ENCODE measurements around the gene FGD2.

The FGD2 gene

DNA sequence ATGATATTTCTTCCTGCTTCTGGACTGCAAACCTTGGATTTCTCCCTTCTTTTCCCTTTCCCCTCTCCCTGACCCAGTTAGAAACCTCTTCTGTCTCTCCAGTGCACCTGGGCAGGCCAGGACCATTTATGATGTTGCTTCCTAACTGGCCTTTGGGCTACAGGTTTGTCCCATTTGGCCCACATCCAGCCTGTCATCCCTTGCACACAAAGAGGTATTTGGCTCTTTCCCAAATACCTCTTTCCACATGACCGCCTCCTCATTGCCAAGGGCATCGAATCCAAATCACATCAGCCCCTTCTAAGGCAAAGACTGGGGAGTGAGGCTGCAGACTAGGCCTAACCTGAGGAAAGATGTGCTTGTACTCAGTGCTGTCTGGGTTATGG is 13.6 kb downstream of the FGD2 start:
- no peak for DNase-seq

DNA sequence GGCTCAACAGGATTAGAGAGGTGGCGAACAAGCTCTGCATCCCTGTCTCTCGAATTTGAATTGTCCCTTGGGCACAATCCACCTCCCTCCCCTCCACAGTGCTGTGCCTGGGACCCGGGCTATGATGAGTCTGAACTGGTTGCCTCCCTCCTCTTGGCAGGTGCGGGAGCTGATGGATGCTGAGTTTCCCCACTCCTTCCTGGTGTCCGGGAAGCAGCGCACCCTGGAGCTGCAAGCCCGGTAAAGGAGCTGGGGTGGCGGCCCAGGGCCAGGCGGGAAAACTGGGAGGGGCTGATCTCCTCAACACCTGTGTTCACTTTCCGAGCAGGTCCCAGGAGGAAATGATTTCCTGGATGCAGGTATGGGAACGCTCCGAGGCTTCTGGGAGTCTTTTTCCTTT is 14.9 kb downstream of the FGD2 start:
- DNase-seq: no peak

DNA sequence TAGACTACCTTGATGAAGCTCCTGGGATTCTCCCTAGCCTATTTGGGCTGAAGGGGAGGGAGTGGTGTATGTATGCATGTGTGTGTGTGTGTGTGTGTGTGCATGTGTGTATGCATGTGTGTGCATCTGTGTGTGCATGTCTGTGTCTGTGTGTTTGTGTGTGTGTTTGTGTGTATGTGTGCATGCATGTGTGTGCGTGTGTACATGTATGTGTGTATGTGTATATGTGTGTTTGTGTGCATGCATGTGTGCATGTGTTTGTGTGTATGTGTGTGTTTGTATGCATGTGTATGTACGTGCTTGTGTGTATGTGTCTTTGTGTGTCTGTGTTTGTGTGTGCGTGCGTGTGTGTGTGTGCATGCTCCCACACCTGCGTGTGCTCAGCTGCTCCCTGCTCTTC is 15.4 kb downstream of the FGD2 start:
- DNase-seq: no peak

DNA sequence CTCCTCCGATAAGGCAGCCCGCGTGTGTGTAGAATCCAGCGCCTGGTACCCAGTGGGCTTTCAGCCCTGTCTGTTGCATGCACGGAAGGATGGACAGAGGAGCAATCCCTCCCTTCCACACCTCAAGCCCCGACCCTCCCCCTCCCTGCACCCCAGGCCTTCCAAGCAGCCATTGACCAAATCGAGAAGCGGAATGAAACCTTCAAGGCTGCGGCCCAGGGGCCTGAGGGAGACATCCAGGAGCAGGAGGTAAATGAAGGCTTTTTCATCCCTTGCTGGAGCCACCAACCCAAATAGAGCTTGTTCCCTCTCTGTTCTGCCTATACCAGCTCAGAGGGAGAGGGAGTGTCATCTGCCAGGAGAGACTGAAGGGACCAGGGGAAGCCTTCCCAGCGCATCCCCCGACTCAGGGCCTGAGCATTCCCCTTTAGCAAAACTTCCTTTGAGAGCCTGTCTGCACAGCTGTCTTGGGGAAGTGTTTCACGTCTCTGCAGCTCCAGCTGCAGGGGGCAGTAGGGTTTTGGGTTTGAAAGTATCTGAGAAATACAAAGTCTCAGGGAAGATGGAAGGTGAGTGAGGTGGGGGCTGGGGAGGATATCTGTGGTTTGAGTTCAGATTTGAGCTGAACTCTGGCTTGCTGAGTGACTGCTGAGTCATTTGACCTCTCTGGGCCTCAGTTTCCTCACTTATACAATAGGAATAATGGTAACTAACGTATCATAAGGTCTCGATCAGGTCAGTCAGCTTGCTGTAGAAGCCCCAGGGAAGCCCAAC is 16.1 kb downstream of the FGD2 start:
- DNase-seq: peak; percentile 72

DNA sequence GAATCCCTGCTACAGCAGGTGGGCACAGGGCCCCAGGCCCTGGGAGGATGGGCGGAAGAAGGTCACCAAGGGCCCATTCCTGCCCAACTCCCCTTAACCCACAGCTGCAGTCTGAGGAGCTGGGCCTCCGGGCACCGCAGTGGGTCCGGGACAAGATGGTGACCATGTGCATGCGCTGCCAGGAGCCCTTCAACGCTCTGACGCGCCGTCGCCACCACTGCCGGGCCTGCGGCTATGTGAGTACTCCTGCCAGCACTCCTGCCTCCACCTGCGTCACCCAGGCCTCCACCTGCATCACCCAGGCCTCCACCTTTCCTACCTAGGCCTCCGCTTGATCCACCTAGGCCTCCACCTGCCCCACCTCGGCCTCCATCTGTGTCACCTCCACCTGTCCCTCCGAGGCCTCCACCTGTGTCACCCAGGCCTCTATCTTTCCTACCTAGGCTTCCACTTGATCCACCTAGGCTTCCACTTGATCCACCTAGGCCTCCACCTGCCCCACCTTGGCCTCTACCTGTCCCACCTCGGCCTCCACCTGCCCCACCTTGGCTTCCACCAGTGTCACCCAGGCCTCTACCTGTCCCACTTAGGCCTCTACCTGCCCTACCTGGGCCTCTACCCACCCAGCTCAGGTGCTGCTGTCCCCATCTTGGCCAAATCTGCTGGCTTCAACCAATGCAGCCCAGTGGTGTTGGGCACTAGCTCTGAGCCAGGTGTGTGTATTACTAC is 16.8 kb downstream of the FGD2 start:
- DNase-seq: no peak

DNA sequence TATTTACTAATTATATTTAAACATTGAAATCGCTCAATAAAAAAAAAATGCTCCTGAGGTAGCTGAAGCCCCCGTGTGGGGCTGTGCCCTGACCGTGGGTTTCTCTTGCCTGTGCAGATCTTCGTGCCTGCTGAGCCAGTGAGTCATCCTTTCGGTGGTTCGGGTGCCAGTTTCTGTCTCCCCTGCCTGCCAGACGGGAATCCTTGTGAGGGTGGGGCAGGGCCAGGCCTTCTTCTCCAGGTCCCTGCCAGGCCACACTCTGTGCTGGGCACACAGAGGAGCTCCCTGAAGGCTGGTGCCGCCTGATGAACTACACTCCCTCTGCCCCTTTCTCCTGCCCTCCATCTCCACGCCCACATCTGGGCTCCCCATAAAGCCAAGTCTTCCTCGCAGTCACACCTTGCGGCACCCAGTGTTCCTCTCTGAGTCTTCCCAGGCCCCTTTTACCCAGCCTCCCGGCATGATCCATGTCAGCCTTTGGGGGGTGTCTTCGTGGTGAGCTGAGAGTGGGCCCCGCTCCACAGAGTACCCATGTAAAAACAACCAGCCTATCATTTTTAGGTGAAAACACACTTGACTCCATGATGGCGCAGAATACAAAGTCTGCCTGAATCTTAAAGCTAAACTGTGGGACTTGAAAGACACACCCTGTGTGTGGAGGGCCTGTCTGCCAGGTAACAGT is 19.3 kb downstream of the FGD2 start:
- no peak for DNase-seq

DNA sequence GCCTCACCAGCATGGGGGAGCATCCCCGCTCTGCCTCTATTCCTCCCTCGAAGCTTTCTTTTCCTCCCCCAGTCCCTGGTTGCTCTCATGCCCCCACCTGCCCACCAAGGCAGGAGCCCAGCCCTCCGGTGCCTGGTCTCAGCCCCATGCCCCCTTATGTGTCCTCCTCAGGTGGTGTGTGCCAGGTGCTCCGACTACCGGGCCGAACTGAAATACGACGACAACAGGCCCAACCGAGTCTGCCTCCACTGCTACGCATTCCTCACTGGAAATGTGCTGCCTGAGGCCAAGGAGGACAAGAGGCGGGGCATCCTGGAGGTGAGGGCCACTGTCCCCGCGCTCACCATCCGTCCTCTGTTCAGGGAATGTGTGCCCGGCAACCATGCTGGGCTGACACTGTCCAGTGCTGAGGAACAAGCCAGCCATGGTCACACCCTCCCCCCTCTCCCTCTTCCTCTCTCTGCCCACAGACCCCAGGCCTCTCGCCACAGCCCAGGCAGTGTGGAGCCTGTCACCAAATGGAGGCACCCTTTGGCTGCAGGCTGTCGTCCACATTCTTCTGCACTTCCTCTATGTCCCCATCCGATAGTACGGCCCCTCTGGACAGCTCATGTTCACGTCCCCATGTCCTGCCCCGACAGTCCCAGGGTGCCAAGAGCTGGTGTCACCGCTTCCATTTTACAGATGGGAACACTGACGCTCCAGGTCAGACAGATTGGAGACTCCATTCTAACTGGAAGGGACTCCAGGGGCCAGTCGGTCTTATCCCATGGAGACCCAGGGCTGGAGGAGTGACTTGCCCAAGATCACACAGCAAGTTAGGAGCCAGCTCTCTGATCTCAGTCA is 20.4 kb downstream of the FGD2 start:
- DNase-seq: no peak

DNA sequence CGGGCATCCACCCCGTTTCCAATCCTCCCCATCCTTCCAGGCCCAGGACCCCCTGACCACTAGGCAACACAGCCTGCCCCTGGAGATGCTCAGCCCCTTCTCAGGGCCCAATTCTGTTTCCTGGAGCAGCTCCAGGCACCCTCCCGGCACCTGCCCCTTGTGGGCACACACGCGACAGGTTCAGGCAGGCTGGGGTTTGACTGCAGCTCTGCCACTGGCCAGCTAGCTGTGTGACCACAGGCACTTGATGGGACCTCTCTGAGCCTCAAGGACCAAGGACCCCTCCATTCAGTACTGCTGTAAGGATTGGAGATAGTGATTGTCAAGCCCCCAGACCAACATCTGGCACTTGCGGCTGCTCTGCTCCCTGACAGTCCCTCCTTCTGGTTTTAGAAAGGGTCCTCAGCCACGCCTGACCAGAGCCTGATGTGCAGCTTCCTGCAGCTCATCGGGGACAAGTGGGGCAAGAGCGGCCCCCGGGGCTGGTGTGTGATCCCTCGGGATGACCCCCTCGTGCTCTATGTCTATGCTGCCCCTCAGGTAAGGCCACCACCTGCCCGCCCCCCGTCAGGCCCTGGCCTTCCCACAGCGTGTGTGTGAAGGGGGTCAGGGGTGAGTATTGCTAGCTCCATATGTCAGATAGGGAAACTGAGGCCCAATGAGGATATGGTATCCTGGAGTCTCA is 21.7 kb downstream of the FGD2 start:
- no peak for DNase-seq

DNA sequence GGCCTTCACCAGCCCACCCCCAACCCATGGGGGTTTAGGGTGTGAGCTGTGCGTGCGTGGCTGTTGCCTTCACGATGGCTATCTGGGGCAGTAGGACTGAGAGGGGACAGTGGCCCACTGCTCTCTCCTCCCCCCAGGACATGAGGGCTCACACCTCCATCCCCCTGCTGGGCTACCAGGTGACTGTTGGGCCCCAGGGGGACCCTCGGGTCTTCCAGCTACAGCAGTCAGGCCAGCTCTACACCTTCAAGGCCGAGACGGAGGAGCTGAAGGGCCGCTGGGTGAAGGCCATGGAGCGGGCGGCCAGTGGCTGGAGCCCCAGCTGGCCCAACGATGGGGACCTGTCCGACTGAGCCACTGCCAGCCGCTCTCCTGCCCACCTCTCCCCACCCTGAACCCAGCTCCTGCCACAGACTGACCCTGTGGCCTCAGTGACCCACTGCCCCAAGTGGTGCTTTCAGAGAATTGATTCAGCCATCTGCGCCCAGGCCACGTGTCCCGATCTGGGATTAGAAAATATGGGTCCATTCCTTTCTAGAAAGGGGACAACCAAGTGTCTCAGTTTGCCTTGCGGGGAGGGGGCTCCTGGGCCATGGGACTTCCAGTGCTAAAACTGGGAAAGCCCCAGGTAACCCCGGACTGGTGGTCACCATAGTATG is 22.5 kb downstream of the FGD2 start:
- no peak for DNase-seq

DNA sequence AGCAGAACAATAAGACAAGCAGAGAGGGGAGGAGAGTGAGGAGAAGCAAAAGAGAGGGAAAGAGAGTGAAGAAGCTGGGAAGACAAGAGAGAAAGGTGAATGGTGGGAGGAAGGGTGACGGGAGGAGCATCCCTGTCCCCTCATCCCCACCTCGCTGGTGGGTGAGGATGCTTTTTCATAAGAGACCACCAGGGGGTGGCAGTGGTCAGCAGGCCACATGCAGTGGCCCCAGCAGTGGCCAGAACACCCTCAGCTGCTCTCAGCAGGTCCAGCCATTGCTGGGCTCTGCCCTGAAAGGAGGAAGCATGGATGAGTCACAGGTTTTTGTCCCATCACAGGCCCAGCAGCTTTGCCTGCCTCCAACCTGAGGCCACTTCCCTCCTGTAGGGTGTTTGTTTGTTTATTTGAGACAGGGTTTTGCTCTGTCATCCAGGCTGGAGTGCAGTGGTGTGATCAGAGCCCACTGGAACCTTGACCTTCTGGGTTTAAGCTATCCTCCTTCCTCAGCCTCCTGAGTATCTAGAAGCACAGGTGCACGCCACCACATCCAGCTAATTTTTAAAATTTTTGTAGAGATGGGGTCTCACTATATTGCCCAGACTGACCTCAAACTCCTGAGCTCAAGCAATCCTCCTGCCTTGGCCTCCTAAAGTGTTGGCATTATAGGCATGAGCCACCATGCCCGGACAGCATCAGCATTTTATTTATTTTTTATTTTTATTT is 24.0 kb downstream of the FGD2 start:
- peak; percentile 32 for DNase-seq

DNA sequence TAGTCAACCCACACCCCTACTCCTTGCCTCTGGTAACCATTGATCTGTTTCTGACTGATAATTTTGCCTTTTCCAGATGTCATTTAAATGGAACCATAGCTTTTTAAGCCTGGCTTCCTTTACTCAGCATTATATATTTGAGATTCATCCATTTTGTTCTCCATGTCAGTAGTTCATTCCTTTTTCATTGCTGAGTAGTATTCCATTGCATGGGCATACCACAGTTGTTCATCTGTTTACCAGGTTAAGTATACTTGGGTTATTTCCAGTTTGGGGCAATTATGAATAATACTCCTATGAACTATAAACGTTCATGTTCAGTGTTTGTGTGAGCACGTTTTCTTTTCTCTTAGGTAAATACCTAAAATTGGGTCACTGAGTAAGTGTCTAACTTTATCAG is 25.1 kb downstream of the FGD2 start:
- no peak for DNase-seq

DNA sequence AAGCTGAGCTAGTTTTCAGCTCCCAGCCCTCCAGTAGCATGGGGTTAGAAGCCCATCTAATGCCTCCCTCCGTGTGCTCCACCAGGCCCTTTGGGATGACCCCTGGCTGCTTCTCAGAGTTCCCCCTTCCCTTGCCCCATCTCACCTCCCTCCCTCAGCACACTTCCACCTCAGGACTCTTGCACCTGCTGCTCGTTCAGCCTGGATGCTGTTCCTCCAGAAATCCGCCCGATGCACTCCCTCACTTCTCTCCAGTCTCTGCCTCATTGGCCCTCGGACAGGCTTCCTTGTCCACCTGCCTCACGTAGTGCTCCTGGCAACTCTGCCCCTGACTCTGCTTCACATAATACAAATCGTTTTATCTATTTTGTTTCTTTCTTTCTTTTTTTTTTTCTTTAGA is 26.8 kb downstream of the FGD2 start:
- no peak for DNase-seq

DNA sequence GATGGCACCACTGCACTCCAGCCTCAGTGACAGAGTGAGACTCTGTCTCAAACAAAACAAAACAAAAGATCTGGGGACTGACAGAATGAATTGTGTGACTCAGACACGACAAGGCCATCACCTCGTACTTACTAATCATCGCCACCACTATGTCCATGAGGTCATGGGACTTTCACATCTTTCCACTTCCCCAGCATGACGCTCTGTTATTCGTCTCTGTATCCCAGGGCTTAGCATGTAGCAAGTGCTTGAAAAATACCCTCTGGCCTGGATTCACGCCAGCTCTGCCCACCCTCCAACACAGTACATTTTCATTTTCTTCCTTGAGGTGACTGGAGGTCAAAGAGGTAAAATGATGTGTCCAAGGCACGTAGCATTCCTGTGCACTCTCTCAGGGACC is 27.8 kb downstream of the FGD2 start:
- no peak for DNase-seq

DNA sequence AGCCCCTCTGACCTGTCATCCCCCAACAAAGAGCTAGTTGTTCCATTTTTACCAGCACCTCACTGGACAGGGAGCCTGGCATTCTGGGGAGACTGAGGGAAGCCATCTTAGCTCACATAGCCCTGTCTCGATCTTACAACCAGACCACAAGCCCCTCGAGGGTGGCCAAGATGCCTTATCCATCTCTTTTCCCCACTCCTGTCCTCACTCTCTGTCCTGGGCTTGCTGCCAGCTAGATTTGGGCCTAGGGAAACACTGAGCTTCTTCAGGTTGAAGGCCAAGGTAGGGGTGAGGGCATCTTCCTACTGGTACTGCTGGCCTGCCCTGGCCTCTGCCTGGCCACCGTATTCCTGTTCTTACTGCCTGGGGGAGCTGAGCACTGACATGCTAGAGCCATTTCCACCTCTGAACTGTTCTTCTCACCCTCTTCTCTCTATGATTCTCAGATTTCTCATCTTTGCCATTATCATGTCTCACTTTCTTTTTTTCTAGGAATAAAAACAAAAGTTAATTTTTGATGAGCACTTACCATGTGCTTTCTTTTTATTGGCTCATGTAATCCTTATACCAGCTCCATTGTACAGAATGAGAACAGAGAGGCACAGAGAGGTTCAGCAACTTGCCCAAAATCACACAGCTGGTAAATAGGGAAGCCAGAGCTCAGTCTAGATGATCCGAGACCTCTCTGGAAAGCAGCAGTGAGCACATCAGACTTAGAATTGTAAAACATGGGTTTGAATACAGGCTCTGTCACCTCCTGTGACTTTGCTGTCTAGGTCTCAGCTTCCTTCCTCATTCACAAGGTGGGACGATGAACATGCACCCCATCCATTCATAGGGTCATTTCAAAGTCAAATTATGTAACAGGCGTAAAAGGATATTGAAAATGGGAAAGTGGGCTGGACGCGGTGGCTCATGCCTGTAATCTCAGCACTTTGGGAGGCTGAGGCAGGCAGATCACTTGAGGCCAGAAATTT is 28.7 kb downstream of the FGD2 start:
- no peak for DNase-seq

DNA sequence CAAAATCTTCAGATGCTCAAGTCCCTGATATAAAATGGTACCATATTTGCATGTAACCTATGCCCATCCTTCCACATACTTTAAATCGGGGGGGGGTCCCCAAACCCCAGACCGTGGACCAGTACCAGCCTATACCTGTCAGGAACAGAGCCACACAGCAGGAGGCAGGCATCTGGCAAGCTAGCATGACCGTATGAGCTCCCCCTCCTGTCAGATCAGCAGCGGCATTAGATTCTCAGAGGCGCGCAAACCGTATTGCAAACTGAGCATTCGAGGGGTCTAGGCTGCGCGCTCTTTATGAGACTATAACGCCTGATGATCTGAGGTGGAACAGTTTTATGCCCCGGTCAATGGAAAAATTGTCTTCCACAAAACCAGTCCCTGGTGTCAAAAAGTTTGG is 30.7 kb downstream of the FGD2 start:
- no peak for DNase-seq

DNA sequence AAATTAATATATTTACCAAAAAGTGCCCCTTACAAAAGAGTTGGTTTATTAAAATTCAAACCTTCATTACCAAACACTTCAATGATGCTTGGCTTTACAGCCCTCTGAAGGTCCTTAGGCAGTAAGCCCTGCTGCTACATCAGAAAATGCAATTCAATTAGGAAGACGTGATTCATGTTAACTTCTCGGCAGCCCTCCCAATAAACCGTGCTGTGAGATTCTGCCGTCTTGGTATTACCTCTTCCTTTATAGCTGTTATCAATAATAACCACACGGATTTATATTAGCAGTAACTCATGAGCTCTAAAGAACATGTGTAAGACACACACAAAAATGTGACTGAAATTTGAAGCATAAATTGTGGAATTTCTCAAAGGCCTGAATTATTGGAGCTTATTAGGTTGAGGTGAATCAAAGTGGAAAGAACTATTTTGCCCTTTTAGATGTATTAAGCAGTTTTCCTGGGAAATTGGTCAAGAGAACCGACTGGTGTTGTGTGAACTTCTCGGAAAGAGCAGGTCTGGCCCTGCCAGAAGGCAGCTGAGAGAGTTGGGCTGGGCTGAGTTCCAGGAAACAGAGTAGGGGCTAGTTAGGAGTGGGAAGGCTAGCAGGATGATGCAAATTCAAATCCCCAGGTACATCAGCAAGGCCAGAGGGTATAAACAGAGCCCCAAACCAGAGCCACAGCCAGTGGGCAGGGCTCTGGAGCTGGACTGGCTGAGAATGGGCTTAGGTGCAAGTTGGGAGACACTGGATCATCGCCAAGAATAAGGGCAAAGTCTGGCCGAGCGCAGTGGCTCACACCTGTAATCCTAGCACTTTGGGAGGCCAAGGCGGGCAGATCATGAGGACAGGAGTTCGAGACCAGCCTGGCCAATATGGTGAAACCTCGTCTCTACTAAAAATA is 33.1 kb downstream of the FGD2 start:
- DNase-seq: no peak

DNA sequence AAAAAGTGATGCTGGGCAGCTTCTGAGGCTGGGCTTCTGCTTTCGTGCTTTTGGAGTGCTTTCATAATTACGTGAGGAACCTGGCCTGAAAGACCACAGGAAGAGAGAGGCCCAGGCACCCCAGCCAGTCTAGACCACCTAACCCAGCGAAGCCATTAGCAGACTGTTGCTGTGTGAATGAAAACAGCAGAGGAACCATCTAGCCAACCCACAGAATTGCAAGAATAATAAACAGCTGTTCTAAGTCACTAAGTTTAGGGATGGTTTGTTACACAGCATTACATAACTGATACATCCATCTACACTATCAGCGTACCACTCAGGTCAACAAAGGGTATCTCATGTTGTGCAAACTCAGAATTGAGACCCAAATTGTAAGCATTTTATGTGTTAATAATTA is 34.5 kb downstream of the FGD2 start:
- no peak for DNase-seq

DNA sequence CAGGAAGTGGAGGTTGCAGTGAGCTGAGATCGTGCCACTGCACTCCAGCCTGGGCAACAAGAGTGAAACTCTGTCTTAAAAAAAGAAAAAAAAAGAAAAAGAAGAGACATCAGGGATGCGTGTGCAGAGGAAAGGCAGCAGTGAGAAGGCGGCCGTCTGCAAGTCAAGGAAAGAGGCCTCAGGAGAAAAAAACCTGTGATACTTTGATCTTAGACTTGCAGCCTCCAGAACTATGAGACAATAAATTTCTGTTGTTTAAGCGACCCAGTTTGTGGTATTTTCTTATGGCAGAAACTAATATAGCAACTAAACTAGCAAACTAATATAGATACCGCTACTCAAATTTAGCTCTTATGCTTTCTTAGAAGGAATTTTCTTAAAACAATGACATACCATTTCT is 36.1 kb downstream of the FGD2 start:
- DNase-seq: no peak

DNA sequence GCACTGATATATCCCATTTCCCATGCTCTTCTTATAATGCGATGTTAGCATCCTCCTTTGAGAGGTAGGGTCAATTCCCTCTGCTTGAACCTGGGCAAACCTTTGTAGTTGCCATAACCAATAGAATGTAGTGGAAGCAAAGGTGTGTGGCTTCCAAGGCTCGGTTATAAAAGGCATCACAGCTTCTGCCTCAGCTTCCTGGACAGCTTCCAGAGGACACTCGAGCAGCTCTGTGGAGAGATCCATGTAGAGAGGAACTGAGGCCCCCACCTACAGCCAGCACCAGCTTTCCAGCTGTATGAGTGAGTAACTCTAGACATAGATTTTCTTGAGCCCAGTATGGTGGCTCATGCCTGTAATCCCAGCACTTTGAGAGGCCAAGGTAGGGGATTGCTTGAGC is 36.7 kb downstream of the FGD2 start:
- no peak for DNase-seq

All from activated CD4-positive, alpha-beta T cell treated with anti-CD3 and anti-CD28 coated beads, Interleukin-2, amount 50 U/mL, for 1 hour (primary cell).